NOMO-1 (cell line): ENCODE results near the gene SNX19.
"Not testable (repeated sequence)": the region's sequence is repeated elsewhere in the genome, so short reads cannot be mapped to it uniquely, and the experiment has no call there.

Experiments
- DNase-seq, 2 experiments: peaks; one replicate each; lab custom pipeline; 2025; ENCODE audit not compliant: unreplicated experiment in 2 of 2; lab: John Stamatoyannopoulos, UW

The SNX19 gene

GRCh38 chr11:130873761-130874160 is 42.5 kb downstream of the SNX19 start:
- DNase-seq = no peak

DNA sequence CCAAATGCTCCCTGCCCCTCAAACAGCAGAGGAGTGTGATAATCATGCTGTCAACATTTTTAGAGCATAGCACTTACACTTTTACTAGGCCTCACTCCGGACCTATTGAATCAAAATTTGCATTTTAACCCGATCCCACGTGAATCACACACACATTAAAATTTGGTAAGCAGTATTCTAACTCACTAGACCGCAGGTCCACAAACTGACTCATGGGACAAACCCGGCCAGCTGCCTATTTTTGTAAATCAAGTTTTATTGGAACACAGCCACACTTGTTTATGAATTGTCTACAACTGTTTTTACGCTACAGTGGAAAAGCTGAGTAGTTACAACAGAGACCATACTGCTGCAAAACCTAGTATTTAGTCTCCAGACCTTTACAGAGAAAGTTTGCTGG is 43.3 kb downstream of the SNX19 start:
- DNase-seq = no peak

DNA sequence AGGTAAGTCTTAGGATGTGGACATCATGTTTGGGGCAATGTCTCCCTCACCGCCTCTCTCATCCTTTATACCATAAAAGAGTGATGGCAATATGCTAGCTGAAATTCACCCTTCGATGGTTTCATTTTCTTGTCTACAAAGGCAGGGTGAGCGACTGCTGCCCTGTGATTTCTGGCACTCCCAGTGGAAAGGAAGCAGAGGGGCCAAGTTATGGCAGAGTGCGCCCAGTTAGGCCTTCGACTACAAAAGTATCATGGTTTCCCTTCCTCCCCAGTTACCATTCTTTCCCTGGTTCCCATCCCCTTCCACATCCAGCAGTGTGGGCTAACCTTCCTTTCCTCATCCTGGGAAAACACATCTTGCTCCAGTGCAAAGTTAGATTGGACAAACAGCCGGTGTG is 43.8 kb downstream of the SNX19 start:
- no peak for DNase-seq

- no peak for DNase-seq
Measured at GRCh38 chr11:130872102-130872501, 44.2 kb downstream of the SNX19 start.

- DNase-seq = no peak
Measured at GRCh38 chr11:130871616-130872015, 44.7 kb downstream of the SNX19 start.

- no peak for DNase-seq
Measured at GRCh38 chr11:130868721-130869390, 47.4 kb downstream of the SNX19 start.

GRCh38 chr11:130868086-130868710 is 48.1 kb downstream of the SNX19 start:
- no peak for DNase-seq

GRCh38 chr11:130866831-130867230 is 49.4 kb downstream of the SNX19 start:
- no peak for DNase-seq

GRCh38 chr11:130865774-130866114 is 50.5 kb downstream of the SNX19 start:
- DNase-seq = no peak

DNA sequence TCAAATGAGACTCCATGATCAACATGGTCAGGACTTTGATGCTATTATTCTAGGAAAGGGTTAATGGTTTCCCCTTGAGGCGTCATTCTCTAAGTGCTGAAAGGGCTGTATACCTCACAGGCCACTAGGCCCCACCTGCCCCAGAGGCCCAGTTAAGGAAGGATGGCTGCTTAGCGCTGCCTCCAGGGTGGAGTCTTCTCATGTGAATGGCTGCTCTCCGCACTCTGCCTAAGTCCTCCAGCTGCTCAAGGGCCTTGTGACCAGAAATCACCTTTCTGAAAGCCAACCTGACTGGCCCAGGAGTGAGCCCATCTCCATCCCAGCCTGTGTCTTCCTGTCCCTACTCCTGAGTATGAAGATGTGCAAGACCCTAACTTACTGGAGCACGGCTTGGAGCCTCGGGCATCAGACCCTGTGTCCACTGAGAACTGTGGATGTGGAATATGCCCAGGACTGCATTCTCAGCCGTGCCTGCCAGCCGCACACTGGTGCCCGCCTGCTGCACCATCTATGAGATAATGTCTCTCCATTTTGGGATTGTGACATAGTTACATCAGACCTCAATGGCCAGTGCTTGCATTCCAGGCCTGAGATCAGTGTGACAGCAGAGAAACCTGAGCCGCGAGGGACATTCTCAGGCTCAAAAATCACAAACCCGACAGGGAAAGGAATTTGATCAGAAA is 51.0 kb downstream of the SNX19 start:
- no peak for DNase-seq

- DNase-seq = peak; percentile 51 to 73
Measured at GRCh38 chr11:130861902-130862860, 54.1 kb downstream of the SNX19 start.

GRCh38 chr11:130861283-130861682 is 55.0 kb downstream of the SNX19 start:
- DNase-seq = no peak

GRCh38 chr11:130859886-130860285 is 56.4 kb downstream of the SNX19 start:
- no peak for DNase-seq

DNA sequence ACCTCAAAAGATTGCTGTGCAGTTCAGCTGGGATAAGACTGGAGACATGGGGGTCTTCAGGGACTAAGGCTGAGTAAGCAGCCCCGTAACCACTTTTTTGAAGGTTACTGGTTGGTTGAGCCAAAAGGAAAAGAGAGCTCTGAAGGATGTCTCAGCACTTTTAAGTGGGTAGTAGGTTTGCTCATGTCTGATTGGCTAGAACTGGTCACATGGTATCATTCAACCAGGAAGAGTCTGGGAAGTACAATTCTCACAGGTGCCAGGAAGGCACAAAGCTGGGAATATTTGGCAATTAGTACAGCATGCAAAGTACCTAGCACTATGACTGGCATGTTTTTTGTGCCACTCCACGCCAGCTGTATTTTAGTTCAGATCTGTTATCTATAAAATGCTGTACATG is 58.1 kb downstream of the SNX19 start:
- no peak for DNase-seq

DNA sequence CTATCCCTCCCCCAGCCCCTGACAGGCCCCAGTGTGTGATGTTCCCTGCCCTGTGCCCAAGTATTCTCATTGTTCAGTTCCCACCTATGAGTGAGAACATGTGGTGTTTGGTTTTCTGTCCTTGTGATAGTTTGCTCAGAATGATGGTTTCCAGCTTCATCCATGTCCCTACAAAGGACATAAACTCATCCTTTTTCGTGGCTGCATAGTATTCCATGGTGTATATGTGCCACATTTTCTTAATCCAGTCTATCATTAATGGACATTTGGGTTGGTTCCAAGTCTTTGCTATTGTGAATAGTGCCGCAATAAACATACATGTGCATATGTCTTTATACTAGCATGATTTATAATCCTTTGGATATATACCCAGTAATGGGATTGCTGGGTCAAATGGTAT is 60.6 kb downstream of the SNX19 start:
- not testable (repeated sequence) for DNase-seq

DNA sequence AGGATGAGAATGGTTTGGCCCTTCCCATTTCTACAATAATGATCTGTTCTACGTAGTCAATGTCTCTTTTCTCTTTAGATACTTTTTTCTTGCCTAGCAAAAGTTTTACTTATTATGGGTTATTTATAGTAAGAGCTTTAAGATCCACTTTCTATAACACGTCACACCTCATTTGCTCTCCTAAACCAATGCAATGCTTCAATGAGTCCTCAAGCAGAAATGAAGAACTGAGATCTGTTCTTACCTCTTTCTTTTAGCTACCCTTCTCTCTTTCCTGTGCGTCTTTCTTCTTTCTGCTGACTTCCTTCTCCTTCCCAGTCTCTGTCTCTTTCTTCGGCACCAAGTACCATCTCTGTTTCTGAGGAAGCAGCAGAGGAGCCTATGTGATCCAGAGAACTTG is 61.8 kb downstream of the SNX19 start:
- DNase-seq = no peak

GRCh38 chr11:130852589-130852988 is 63.7 kb downstream of the SNX19 start:
- no peak for DNase-seq

DNA sequence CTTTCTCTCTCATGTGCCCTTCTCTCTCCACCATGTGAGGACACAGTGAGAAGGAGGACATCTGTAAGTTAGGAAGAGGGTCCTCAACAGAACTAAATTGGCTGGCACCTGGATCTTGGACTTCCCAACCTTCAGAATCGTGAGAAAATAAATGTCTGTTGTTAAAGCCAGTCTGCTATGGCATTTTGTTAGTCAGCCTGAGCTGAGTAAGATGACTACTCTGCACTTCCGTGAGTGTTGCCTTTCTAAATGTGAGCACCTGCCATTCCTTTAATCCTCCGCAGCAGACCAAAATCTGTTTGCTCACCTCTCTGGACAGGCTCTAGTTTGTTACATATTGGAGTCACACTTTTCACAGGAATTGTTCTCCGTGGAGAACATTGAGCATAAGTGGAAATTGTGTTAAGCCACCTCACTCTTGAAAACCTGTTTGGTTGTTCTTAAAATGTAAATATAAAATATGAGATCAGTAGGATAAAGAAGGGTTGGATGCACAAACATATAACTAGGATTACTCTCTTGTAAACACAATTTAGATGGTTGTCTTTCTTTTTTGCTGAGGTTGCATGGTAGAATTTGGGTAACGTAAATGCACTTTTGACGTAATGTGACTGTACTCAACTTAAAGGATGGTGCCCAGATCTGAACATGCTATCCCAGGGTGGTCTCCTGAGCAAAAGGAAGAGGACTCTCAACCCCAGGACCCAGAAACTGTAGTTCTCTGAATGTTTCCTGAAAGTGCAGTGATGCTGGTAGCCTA is 65.9 kb downstream of the SNX19 start:
- DNase-seq = no peak

DNA sequence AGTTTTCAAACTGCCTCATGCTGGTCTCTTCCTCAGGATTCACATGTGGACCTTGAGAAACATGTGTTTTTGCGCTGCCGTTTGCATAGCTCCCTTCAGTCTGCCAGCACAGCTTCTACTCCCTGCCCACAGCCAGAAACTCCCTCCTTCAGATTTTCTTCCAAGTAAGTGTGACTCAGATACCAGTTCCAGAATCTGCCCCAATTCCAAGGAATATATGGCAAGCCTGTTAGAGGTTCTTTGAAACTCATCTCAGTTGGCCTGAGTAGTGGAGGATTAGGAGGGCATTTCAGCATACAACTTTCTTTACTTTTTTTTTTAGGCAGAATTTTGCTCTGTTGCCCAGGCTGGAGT is 67.1 kb downstream of the SNX19 start:
- no peak for DNase-seq

GRCh38 chr11:130848361-130849214 is 67.7 kb downstream of the SNX19 start:
- no peak for DNase-seq
